Measurements from ENCODE around the gene CMIP.

DNA sequence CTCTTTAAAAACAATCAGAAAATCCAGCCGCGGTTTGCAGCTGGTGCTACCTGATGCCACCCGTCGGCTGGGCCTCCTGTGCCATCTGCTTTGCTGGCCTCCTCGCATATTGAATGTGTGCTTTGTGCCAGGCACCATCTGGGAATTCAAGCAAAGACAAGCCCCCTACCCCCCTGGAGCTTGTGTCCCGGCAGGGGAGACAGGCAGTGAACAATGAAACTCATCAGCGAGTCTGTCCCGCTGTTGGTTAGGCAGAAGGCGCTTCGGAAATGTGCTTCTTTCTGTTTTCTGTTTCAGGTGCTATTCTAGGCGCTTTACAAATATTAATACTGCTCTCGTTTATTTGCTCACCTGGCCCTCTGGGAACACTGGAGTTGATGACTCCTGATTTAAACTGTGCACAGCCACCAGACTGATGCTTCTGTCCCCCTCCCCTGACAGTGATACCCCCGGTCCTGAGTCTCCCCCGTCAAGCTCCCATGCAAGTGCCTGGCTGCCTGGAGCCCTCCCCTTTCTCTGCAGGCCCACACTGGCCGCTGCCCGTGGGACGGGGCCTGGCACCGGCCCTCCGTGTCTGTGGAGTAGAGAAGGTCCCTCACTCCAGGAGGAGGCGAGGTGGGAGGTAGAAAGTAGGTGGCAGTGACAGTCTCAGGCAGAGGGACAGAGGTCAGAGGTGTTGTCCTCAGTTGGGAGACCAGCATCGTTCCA, 208.3 kb downstream of the CMIP start:
- TF ChIP-seq, protein P1, sequence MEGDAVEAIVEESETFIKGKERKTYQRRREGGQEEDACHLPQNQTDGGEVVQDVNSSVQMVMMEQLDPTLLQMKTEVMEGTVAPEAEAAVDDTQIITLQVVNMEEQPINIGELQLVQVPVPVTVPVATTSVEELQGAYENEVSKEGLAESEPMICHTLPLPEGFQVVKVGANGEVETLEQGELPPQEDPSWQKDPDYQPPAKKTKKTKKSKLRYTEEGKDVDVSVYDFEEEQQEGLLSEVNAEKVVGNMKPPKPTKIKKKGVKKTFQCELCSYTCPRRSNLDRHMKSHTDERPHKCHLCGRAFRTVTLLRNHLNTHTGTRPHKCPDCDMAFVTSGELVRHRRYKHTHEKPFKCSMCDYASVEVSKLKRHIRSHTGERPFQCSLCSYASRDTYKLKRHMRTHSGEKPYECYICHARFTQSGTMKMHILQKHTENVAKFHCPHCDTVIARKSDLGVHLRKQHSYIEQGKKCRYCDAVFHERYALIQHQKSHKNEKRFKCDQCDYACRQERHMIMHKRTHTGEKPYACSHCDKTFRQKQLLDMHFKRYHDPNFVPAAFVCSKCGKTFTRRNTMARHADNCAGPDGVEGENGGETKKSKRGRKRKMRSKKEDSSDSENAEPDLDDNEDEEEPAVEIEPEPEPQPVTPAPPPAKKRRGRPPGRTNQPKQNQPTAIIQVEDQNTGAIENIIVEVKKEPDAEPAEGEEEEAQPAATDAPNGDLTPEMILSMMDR (IDR thresholded peaks at IDR 0.05): no peak
- TF ChIP-seq POLR2A (IDR thresholded peaks at IDR 0.05) (no peak), POLR2AphosphoS5 (IDR thresholded peaks at IDR 0.05) (no peak)

Measured in prostate gland (tissue), 2 donors.